Measurements from ENCODE around the gene CCR5. TPM values are rescaled to one million over a fixed set of nuclear protein-coding genes. Genes with fewer than 3 reads are reported as not detected.

CCR5 gene
- total and polyA plus RNA-seq, 9 of the 15 experiments (the other 6 are each of a cell fraction or from before 2014, with no cell fraction given): not detected

DNA sequence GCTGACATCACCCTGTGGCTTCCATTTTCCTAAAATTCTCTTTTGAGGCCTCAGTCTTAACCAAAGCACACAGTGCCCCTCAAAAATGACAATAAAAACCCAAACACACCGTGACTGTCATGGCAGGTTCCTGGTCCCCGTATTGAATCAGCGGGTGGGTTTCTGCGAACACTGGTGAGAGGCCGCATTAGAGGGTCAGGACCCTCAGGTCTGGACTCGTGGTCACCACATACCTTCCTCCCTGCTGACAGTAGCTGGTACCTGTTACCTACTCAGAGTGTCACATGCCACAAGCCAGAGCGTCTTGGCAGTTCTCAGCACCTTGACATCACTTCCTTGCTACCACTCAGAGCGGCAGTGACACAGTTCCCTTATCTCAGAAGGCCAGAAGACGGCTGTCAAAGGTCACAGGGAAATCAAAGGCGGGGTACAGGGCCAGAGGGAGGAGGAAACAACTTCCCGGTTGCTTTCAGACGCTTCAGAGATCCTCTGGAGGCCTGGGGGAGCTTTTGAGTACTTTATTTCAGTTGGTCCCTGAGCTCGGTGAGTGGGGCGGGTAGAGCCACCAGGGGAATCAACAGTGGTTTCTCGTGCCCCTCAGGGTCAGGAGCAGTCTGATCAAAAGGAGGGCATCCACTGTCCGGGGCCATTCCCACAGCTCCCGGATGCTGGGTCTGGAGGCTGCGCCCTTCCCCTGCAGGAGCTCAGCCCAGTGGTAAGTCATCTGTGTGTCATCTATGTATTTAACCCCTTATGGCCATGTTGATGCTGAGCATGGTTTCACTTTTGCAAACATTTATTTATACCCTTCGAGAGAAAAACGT lies 36.3 kb downstream of the CCR5 start, which contains the start of the genes CCR5AS and CCRL2 (continued):
- TF ChIP-seq ZNF780A (CRISPR knock-in tag; IDR thresholded peaks at IDR 0.05): no peak
- TF ChIP-seq, protein P1, sequence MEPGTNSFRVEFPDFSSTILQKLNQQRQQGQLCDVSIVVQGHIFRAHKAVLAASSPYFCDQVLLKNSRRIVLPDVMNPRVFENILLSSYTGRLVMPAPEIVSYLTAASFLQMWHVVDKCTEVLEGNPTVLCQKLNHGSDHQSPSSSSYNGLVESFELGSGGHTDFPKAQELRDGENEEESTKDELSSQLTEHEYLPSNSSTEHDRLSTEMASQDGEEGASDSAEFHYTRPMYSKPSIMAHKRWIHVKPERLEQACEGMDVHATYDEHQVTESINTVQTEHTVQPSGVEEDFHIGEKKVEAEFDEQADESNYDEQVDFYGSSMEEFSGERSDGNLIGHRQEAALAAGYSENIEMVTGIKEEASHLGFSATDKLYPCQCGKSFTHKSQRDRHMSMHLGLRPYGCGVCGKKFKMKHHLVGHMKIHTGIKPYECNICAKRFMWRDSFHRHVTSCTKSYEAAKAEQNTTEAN (CRISPR knock-in tag; IDR thresholded peaks at IDR 0.05): no peak
- peak; percentile 63; the same call in 1 of the 2 replicates for TF ChIP-seq ZNF12 (CRISPR knock-in tag; IDR thresholded peaks at IDR 0.05)
- peak; percentile 87 for TF ChIP-seq HDAC3 (IDR thresholded peaks at IDR 0.05; ENCODE audit: borderline replicate concordance, partially characterized antibody)
- no peak for TF ChIP-seq NR1H2 (CRISPR knock-in tag; IDR thresholded peaks at IDR 0.05)
- TF ChIP-seq, protein P2, sequence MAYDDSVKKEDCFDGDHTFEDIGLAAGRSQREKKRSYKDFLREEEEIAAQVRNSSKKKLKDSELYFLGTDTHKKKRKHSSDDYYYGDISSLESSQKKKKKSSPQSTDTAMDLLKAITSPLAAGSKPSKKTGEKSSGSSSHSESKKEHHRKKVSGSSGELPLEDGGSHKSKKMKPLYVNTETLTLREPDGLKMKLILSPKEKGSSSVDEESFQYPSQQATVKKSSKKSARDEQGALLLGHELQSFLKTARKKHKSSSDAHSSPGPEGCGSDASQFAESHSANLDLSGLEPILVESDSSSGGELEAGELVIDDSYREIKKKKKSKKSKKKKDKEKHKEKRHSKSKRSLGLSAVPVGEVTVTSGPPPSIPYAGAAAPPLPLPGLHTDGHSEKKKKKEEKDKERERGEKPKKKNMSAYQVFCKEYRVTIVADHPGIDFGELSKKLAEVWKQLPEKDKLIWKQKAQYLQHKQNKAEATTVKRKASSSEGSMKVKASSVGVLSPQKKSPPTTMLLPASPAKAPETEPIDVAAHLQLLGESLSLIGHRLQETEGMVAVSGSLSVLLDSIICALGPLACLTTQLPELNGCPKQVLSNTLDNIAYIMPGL (CRISPR knock-in tag; IDR thresholded peaks at IDR 0.05): no peak
- no peak for TF ChIP-seq XRCC3 (IDR thresholded peaks at IDR 0.05)
- TF ChIP-seq TEAD1 (CRISPR knock-in tag; IDR thresholded peaks at IDR 0.05): peak in 1 of 2 experiments; percentile 80; a peak in 2 of 4 replicates
- no peak for TF ChIP-seq ZNF282 (CRISPR knock-in tag; IDR thresholded peaks at IDR 0.05)
- no peak for TF ChIP-seq ZSCAN32 (CRISPR knock-in tag; IDR thresholded peaks at IDR 0.05)
- TF ChIP-seq ZBTB17 (CRISPR knock-in tag; IDR thresholded peaks at IDR 0.05): peak; percentile 65; the same call in 1 of the 2 replicates
- no peak for TF ChIP-seq KDM2B (CRISPR knock-in tag; IDR thresholded peaks at IDR 0.05)
- TF ChIP-seq TARDBP (IDR thresholded peaks at IDR 0.05): peak; percentile 93
- TF ChIP-seq SRF (CRISPR knock-in tag; IDR thresholded peaks at IDR 0.05): peak in 1 of 2 experiments; percentile 41; a peak in 1 of 4 replicates
- TF ChIP-seq NR4A1 (CRISPR knock-in tag; IDR thresholded peaks at IDR 0.05): no peak
- peak; percentile 92 for TF ChIP-seq NR4A1 (tag; IDR thresholded peaks at IDR 0.05)
- peak; percentile 98 for TF ChIP-seq ZNF589 (CRISPR knock-in tag; IDR thresholded peaks at IDR 0.05; ENCODE audit: low read depth)
- peak; percentile 16 for TF ChIP-seq ZFP36 (IDR thresholded peaks at IDR 0.05; ENCODE audit: low read depth, low read length, partially characterized antibody)
- TF ChIP-seq, protein P3, sequence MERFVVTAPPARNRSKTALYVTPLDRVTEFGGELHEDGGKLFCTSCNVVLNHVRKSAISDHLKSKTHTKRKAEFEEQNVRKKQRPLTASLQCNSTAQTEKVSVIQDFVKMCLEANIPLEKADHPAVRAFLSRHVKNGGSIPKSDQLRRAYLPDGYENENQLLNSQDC (CRISPR knock-in tag; IDR thresholded peaks at IDR 0.05): no peak
- TF ChIP-seq, protein P4, sequence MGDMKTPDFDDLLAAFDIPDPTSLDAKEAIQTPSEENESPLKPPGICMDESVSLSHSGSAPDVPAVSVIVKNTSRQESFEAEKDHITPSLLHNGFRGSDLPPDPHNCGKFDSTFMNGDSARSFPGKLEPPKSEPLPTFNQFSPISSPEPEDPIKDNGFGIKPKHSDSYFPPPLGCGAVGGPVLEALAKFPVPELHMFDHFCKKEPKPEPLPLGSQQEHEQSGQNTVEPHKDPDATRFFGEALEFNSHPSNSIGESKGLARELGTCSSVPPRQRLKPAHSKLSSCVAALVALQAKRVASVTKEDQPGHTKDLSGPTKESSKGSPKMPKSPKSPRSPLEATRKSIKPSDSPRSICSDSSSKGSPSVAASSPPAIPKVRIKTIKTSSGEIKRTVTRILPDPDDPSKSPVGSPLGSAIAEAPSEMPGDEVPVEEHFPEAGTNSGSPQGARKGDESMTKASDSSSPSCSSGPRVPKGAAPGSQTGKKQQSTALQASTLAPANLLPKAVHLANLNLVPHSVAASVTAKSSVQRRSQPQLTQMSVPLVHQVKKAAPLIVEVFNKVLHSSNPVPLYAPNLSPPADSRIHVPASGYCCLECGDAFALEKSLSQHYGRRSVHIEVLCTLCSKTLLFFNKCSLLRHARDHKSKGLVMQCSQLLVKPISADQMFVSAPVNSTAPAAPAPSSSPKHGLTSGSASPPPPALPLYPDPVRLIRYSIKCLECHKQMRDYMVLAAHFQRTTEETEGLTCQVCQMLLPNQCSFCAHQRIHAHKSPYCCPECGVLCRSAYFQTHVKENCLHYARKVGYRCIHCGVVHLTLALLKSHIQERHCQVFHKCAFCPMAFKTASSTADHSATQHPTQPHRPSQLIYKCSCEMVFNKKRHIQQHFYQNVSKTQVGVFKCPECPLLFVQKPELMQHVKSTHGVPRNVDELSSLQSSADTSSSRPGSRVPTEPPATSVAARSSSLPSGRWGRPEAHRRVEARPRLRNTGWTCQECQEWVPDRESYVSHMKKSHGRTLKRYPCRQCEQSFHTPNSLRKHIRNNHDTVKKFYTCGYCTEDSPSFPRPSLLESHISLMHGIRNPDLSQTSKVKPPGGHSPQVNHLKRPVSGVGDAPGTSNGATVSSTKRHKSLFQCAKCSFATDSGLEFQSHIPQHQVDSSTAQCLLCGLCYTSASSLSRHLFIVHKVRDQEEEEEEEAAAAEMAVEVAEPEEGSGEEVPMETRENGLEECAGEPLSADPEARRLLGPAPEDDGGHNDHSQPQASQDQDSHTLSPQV (IDR thresholded peaks at IDR 0.05): peak; percentile 99
- peak; percentile 61 for TF ChIP-seq MTA1 (IDR thresholded peaks at IDR 0.05; ENCODE audit: borderline replicate concordance)
- TF ChIP-seq ETV5 (CRISPR knock-in tag; IDR thresholded peaks at IDR 0.05; ENCODE audit: low read depth): peak; percentile 89; the same call in 1 of the 2 replicates

Measured in K562 (cell line).